Measurements from ENCODE around the gene SFXN2.

DNA sequence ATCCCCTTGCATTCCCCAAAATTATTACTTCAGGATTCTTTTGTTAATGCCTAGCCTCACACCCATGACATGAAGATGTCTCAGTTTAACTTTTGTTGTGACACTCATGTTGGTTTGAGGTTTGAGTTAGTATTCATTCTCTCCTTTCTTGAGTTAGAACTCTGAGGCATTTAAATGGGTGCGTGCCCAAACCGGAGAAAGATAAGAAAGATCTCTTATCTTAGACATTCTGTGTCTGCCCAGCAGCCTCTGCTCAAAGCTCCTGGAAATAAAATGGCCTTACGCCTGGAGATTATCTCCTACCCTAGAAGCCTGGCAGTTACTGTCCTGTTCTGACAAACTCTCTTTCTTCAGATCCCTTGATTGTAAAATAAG is 55.7 kb downstream of the SFXN2 start:
- TF ChIP-seq, protein P1, sequence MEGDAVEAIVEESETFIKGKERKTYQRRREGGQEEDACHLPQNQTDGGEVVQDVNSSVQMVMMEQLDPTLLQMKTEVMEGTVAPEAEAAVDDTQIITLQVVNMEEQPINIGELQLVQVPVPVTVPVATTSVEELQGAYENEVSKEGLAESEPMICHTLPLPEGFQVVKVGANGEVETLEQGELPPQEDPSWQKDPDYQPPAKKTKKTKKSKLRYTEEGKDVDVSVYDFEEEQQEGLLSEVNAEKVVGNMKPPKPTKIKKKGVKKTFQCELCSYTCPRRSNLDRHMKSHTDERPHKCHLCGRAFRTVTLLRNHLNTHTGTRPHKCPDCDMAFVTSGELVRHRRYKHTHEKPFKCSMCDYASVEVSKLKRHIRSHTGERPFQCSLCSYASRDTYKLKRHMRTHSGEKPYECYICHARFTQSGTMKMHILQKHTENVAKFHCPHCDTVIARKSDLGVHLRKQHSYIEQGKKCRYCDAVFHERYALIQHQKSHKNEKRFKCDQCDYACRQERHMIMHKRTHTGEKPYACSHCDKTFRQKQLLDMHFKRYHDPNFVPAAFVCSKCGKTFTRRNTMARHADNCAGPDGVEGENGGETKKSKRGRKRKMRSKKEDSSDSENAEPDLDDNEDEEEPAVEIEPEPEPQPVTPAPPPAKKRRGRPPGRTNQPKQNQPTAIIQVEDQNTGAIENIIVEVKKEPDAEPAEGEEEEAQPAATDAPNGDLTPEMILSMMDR (IDR thresholded peaks at IDR 0.05) = no peak
- TF ChIP-seq POLR2A (IDR thresholded peaks at IDR 0.05) = no peak
- TF ChIP-seq POLR2AphosphoS5 (IDR thresholded peaks at IDR 0.05) = no peak
- TF ChIP-seq EP300 (IDR thresholded peaks at IDR 0.05) = no peak
